Measurements from ENCODE around the gene PARN.
"Not testable (repeated sequence)": the region's sequence is repeated elsewhere in the genome, so short reads cannot be mapped to it uniquely, and the experiment has no call there.

- TF ChIP-seq RELA (CRISPR knock-in tag; IDR thresholded peaks at IDR 0.05; ENCODE audit: borderline replicate concordance); USF2 (CRISPR knock-in tag; IDR thresholded peaks at IDR 0.05); FOXK1 (CRISPR knock-in tag; IDR thresholded peaks at IDR 0.05); CBFB (CRISPR knock-in tag; IDR thresholded peaks at IDR 0.05; ENCODE audit: low read depth): not testable (repeated sequence)
- TF ChIP-seq, protein P1, sequence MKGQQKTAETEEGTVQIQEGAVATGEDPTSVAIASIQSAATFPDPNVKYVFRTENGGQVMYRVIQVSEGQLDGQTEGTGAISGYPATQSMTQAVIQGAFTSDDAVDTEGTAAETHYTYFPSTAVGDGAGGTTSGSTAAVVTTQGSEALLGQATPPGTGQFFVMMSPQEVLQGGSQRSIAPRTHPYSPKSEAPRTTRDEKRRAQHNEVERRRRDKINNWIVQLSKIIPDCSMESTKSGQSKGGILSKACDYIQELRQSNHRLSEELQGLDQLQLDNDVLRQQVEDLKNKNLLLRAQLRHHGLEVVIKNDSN (CRISPR knock-in tag; IDR thresholded peaks at IDR 0.05), result not testable (repeated sequence)
These were observed 6.8 kb upstream of the PARN start for GRCh38 chr16:14636951-14637240.

All from WTC11 (cell line).